GM19025 (cell line): Measurements from ENCODE around the gene ACACB.

Experiments used
- ATAC-seq: cut with Tn5 transposase; IDR thresholded peaks from one replicate; pipeline ENCODE4 v1.9.1; 2021; ENCODE audit warnings: mild to moderate bottlenecking, low read depth, moderate library complexity; ENCODE audit not compliant: unreplicated experiment

The ACACB gene

DNA sequence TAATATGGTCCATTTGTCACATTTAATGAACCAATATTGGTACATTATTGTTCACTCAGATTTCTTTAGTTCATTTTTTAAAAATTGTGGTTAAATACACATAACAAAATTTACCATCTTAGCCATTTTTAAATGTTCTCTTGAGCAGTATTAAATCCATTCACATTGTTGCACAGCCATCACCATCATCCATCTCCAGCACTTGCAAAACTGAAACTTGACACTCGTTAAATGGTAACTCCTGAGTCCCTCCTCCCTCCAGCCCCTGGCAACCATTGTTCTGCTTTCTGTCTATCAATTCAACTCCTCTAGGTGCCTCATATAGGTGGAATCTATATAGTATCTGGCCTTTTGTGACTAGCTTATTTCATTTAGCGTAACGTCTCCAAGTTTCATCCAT, 86.4 kb downstream of the ACACB start:
- ATAC-seq: no peak

DNA sequence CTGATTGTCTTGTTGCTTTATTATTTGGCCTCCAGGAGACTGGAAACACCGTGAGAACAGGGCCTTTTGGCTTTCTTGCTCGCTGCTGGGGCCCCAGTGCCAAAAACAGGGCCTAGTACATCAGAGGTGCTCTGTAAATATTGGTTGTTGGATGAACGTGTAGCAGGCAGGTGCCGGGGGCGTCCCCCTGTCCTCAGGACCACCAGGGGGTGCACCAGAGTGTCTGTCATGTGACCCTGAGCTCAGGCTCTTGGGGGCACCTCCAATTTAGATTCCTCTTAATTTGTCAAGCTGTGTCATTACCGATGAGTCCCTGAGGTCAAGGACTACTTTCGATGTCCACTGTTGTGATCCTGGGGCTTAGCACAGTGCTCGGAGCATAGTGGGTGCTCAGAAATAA, 87.1 kb downstream of the ACACB start:
- no peak for ATAC-seq

DNA sequence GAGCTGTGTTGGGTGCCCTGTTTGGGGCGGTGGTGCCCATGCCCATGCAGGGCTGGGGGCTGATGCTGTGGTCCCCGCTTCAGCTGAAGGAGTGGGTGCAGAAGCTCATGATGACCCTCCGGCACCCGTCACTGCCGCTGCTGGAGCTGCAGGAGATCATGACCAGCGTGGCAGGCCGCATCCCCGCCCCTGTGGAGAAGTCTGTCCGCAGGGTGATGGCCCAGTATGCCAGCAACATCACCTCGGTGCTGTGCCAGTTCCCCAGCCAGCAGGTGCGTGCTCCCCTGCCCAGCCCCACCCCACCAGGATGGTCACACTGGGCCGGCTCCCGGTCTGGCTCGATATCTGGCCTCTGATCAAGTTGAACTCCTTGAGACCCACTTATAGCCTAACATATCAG, 92.7 kb downstream of the ACACB start:
- ATAC-seq: no peak

DNA sequence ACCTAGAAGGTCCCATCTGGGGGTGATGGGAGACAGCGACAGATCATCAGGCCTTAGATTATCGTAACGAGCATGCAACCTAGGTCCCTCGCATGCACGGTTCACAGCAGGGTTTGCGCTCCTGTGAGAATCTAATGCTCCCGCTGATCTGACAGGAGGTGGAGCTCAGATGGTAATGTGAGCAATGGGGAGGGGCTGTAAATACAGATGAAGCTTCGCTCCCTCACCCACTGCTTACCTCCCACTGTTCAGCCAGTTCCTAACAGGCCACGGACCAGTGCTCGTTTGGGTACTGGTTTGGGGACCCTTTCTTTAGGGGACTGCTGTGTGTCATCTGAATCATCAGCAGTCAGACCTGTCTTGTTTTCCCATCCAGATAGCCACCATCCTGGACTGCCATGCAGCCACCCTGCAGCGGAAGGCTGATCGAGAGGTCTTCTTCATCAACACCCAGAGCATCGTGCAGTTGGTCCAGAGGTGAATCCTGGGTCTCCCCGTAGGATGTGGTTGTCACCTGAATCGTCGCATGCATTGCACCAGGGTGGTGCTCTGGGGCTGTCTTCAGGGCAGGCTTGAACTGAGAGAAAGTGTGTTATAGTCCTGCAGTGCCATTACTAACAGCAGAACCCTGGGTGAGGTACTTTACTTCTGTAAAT, 96.2 kb downstream of the ACACB start:
- no peak for ATAC-seq

DNA sequence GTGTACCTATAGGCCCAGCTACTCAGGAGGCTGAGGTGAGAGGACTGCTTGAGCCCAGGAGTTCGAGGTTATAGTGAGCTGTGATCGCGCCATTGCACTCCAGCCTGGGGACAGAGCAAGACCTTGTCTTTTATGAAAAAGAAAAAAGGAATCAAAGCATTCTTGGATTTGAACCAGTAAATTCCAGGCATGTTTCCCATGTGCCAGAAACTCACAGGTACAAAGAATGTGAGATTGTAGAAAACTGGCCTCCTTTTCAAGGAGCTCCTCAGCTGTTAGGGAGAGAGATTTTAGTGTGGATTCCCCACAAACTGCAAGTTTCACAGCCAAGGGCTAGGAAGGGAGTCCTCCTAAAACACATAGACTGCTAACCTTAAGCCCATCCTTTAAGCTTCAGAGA, 97.7 kb downstream of the ACACB start:
- ATAC-seq: no peak

DNA sequence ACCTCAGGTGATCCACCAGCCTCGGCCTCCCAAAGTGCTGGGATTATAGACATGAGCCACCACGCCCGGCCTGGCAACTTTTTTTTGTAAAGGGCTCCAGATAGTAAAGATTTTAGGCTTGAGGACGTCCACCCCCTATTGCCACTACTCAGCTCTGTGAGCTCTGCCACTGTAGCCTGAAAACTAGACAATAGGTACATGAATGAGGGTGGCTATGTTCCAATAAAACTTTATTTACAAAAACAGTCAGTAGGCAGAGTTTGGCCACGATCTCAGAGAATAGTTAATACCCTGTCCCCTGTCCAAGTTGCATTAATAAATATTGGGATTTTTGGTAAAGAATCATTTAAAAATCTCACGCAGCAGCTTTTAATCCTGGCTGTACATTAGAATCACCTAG, 102.6 kb downstream of the ACACB start:
- ATAC-seq: no peak

DNA sequence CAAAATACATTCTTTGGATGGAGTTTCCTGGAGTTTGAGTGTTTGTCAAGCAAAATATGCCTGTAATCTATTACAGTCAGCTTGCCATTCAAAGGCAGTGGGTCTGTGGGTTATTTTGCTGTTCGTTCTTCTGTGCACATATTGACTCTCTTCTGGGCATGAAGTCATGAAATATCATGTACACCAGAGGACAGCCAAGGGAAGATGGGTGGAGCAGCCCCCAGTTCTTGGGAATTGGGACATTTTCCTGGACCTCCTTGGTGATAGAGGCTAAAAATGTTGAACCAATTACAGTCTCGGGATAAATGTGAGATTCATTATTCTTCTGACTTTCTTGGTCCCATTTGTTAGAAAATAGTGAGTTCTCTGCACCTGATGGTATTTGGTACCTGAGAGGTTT, 103.6 kb downstream of the ACACB start:
- ATAC-seq: no peak

DNA sequence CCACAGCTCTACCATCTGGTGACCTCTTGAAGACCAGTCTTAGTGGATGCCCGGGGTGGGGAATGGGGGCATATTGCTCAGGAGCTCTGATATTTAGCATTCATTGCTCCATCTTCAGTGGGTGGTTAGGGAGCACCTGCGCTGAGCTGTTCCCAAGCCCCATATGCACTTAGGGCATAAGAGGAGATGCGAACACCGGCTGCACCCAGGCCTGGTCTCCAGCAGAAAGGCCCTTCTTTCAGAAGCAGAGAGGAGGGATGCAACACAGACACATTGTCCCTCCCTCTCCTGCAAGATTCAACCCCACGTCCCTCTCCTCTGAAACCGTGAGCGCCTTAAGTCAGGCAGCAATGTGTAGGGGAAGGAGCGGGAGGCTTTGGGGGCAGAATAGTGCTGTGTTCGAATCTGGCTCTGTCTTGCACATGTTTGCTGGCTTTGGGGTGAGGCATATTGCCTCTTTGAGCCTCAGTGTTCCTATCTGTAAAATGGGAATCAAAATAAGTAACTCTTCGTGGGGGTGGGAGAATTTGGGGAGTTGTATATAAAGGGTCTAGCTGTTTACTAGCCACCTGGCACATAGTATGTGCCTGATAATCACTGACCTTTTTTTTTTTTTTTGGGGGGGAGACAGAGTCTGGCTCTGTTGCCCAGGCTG, 105.0 kb downstream of the ACACB start:
- ATAC-seq: no peak

DNA sequence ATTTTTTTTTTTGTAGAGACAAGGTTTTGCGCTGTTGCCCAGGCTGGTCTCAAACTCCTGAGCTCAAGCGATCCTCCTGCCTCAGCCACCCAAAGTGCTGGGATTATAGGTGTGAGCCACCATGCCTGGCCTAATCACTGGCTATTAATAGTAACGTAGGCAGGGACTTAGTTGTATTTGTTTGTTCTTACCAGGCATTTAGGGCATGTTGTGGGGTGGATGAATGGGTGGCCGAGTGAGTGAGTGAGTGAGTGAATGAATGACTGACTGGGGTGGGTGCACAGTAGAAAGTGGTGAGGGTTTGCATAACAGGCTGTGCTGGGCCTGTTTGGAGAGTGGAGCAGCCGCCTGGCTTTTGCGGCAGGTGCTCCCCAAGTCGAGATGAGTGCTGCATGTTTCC, 105.7 kb downstream of the ACACB start:
- no peak for ATAC-seq

DNA sequence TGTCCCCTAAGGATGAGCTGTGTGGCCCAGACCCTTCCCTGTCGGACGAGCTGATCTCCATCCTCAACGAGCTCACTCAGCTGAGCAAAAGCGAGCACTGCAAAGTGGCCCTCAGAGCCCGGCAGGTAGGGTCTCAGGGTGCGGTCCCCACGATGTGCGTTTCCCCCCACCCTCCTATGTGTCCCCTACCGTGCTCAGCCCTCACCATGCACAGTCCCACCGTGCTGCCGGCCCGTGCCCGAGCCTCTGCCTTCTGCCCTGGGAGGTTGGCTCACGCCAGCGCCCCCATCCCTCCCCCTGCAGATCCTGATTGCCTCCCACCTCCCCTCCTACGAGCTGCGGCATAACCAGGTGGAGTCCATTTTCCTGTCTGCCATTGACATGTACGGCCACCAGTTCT, 106.1 kb downstream of the ACACB start:
- no peak for ATAC-seq

DNA sequence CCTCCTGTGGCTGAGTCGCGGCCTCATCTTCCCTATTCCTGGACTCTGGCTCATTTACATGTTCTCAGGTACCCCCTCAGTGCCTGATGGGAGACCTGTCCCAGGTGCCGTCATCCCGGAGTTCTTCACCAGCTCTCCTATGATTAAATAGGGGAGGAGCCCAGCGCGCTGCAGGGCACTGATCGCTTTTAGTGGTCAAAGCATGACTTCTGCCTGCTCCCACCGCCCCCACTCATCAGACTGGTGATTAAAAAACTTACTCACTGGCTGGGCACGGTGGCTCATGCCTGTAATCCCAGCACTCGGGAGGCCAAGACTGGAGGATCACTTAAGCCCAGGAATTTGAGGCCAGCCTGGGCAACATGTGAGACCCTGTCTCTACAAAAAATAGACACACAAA, 106.8 kb downstream of the ACACB start:
- no peak for ATAC-seq

DNA sequence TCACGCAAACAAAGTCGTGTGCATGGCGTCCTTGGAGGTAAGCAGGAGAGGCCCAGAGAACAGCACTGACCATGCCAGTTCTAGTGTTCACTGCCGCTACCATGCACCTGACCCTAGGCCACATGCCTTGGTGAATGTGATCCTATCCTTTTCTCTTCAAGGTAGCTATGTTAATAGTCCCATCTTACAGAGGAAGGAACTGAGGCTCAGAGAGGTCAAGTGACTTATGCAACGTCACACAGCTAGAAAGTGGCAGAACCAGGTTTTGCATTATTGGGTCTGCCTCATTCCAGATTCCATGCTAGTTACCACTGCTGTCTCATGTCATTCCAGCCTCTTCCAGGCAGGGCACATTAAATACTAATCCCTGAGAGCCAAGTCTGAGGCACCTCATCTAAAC, 107.5 kb downstream of the ACACB start:
- ATAC-seq: no peak

DNA sequence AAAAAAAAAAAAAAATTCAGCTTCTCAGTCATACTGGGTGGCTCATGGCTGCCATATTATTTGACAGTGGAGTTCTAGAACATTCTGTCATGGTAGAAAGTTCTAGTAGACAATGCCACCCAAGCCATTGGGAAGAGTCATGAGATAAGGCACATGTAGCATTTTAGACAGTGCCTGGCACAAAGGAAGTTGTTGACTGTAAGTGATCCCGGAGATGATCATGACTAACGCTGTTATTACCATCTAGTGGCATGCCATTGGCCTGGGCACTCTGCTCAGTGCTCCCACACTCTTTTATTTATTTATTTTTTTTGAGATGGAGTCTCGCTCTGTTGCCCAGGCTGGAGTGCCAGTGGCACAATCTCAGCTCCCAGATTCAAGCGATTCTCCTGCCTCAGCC, 112.3 kb downstream of the ACACB start:
- ATAC-seq: no peak

DNA sequence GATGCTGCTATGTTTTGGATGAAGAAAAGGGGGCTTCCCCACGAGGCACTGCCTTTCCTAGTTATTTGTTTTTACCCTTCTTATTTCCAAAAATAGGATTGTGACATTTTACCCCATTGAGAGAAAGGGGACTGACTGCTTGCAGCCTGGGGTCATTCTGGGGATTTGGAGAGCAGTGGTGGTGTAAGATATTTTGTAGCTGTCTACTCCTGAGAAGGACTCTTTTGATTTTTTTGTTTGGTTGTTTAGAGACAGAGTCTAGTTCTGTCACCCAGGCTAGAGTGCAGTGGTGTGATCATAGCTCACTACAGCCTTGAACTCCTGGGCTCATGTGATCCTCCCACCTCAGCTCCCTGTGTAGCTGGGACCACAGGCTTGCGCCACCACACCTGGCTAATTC, 113.8 kb downstream of the ACACB start:
- ATAC-seq: no peak

DNA sequence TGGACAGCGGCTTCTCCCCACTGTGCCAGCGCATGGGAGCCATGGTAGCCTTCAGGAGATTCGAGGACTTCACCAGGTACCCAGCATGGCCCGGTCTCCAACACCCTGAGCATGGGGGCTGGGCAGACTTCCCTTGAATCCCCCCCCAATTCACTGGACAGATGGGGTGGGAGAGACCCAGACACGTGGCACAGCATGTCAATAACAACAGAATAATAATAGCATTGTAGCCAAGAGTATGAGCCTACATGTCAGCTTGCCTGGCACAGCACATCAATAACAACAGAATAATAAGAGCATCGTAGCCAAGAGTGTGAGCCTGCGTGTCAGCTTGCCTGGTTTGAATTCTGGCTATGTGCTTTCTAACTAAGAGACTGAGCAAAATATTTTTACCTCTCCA, 116.3 kb downstream of the ACACB start:
- no peak for ATAC-seq

DNA sequence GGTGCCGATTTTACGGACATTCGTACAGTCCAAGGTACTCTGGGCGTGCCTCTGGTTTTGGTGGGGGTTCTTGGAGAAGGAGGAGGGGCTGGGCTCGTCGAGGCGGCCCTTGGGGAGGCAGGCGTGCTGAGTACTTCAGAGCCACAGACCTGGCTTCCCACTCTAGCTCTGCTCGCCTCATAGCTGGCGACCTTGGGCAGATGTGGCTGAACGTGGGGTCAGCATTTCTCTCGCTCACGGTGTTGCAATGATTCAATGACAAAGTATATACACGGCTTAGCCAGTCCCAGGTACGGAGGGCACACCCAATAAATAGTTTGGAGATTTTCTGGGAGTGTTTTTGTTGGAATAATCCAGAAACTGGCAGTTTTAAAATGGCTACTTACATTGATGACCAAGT, 117.6 kb downstream of the ACACB start:
- no peak for ATAC-seq

DNA sequence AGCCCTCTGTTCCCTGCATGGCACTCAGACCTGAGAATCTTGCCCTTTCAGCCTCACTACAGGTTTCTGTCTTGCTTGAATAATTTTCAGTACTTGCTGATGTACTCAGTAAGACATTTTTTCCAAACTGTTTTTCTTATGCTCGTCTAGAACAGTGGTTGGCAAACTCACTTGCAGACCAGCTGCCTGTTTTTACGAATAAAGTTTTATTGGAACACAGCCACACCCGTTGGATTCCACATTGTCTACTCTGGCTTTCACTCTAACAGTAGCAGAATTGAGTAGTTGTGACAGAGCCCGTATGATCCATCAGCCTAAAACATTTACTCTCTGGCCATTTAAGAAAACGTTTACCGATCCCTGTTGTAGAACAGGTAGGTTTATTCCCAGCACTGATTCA, 119.9 kb downstream of the ACACB start:
- no peak for ATAC-seq

DNA sequence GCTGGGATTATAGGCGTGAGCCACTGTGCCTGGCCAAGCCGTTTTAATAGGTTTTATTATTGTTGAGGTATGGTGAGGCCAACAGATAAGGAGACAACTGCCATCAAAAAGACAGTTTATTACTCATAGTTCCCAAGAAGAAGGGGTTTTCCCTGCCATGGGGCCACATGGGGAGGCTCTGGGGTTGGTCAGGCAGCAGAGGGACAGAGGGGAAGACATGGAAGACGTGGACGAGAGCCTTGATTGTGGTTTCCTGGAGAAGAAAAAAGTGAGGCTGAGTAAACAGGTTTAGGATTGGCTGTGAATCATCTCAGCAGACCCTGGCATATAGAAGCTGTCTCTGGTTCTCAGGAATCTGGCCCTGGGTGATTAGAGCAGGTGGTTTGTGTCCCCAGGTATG, 122.8 kb downstream of the ACACB start:
- no peak for ATAC-seq

DNA sequence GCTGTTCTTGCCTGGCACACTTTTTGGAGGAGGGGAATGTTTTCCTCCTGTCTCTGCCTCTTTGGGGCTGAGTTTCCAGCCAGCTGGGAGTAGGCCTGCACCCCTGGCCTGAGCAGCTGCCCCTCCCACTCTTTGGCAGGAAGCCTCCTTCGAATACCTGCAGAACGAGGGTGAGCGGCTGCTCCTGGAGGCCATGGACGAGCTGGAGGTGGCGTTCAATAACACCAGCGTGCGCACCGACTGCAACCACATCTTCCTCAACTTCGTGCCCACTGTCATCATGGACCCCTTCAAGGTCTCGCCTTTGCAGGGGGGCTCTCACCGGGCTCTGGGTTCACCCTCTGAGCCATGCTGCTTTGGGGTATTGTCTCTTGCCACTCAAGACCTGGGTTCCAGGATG, 123.3 kb downstream of the ACACB start:
- no peak for ATAC-seq

DNA sequence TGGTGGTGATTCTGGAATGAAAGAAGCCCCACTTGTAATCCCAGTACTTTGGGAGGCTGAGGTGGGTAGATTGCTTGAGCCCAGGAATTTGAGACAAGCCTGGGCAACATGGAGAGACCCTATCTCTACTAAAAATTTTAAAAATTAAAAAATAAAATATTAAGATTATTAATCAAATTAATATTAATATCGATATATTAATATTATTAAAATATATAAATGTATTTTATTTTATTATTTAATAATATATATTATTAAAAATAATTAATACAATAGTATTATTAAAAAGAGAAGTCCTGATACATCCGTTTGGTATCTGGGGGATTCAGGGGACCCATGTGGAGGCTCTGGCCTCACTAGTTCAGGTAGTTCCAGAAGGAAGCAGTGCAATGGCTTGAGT, 124.0 kb downstream of the ACACB start:
- no peak for ATAC-seq

DNA sequence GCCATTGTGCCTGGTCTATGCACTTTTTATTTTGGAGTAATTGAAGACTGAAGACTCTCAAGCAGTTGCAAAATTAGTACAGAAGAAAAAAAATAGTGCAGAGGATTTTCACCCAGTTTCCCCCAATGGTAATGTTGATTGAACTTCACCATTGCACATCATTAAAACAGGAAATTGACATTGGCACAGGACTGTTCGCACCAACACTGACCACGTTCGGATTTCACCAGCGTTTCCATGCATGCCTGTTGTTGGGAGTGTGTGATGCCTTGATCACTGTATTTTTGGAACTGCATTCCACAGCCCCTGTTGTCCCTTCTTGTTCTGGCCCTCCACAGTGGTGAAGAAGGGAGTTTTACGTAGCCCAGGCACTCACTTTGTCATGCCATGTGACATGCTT, 125.5 kb downstream of the ACACB start:
- no peak for ATAC-seq

DNA sequence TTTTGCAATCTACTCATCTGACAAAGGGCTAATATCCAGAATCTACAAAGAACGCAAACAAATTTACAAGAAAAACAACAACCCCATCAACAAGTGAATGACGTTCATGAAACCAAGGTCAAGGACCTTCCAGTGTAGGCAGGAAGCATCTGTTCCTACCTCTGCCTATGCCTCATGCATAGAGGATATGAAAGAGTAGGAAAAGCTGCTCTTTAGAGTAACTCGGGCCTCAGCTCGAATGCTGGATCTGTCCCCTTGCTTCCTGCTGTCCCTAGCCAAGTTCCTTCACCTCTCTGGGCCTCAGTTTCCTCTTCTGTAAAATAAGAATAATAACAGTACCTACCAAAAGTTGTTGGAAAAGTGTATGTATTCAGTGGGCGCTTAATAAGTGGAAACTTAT, 127.7 kb downstream of the ACACB start:
- ATAC-seq: no peak

DNA sequence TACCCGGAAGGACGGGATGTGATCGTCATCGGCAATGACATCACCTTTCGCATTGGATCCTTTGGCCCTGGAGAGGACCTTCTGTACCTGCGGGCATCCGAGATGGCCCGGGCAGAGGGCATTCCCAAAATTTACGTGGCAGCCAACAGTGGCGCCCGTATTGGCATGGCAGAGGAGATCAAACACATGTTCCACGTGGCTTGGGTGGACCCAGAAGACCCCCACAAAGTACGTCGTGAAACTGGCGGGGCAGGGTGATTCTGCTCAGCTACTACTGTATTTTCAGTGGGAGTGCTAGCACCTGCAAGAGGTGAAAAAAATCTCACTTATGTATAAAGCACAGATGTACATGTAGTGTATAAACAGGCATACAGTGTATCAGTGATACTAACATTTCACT, 129.8 kb downstream of the ACACB start:
- no peak for ATAC-seq
